HG03175 (cell line): ENCODE measurements around the gene SCYL1.

Experiments used
- ATAC-seq: cut with Tn5 transposase; IDR thresholded peaks from one replicate; pipeline ENCODE4 v1.9.1; 2021; ENCODE audit warnings: mild to moderate bottlenecking, moderate library complexity; ENCODE audit not compliant: unreplicated experiment

Gene SCYL1

DNA sequence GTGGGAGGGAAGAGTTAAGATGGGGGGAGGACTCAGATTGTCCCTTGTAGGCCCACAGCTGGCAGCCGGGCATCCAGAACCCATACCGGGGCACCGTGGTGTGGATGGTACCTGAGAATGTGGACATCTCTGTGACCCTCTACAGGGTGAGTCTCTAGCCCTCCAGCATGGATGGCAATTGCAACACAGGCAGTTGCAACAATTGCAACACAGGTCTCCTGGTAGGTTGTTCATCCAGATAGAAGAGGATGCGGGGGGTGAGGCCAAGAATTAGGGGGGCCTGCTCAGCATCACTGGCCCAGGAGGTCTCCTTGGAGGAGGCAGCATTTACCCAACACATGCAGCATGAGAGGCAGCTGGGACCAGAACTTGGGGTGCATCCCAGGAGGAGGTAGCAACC lies 54.4 kb downstream of the SCYL1 start:
- ATAC-seq = no peak

DNA sequence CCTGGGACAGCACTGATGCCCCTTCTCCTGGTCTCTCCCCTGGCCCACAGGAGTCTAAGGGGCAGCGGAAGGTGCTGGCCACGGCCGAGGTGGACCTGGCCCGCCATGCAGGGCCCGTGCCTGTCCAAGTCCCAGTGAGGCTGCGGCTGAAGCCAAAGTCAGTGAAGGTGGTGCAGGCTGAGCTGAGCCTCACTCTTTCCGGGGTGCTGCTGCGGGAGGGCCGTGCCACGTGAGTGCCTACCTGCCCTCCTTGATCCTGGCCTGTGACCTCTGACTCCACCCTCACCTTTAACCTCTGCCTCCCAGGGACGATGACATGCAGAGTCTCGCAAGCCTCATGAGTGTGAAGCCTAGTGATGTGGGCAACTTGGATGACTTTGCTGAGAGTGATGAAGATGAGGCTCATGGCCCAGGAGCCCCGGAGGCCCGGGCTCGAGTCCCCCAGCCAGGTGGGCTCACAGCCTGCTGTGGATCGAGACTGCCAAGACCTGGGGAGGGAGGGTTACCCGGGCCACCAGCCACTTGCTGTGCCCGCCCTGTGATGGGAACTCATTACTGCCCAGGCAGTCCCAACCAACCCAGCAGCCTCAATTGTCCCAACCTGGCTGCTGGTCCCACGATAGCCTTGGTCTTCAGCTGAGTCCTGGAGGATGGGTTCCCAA lies 55.3 kb downstream of the SCYL1 start:
- ATAC-seq = no peak

- no peak for ATAC-seq
Observed at GRCh38 chr11:65580756-65581155, 55.9 kb downstream of the SCYL1 start.

DNA sequence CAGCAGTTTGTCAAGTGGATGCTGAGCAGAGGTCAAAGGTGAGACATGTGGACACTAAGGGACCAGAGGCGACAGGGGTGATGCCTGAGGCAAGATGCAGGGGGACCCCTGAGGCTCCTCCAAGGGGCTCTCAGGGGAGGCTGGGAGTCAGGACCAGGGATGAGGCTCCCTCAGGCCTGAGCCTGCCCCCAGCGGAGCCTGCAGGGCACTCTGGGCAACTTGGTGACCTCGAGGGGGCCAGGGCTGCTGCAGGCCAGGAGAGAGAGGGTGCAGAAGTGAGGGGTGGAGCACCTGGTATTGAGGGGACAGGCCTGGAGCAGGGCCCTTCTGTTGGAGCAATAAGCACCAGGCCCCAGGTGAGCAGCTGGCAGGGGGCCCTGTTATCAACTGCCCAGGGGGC lies 57.0 kb downstream of the SCYL1 start:
- no peak for ATAC-seq

GRCh38 chr11:65583589-65583988 lies 58.7 kb downstream of the SCYL1 start:
- ATAC-seq = no peak

DNA sequence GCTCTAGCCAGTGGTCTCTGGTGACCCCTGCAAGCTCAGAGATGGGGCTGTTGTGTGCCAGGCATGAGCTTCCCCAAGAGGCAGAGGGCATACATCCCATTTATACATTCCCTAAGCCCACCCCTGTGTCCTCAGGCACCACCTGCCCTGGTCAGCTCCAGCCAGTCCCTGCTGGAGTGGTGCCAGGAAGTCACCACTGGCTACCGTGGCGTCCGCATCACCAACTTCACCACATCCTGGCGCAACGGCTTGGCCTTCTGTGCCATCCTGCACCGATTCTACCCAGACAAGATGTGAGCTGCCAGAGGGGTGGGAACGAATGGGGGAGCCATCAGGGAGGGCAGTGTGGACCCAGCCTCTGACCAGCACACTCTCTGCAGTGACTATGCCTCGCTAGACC lies 59.2 kb downstream of the SCYL1 start:
- no peak for ATAC-seq

- no peak for ATAC-seq
Observed at GRCh38 chr11:65584723-65585171, 59.9 kb downstream of the SCYL1 start.

DNA sequence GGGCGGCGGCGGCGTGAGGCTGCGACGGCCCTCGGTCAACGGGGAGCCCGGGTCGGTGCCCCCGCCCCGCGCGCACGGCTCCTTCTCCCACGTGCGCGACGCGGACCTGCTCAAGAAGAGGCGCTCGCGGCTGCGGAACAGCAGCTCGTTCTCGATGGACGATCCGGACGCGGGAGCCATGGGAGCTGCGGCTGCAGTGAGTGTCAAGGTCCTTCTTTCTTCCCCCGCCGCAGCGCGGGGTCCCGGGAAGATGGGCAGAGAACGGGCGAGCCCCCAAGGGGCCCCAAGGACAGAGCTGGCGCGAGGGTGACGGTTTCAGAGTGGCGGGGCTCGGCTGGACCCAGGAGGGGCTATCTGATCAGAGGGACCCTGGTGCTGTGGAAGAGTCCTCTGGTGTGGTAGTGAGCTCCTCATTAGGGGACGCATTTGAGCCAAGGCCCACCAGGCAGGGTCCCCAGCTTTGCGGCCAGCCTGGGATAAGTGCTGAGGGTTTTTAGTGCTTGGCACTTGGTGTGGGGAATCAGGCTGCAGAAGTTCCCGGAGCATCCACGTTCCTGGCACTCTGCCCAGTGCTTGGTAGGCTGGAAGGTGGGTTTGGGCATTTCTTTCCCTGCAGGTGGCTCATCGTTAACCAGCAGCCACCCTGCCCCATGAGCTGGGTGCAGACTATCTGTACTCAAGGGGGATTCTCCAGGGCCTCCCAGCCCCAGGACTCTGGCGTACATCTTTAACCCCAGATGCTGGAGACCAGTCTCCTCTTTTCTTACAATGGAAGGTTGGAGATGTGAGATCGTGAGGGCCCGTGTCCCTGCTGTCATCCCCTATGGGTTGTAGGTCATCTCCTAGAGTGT lies 60.7 kb downstream of the SCYL1 start:
- no peak for ATAC-seq

- no peak for ATAC-seq
Observed at GRCh38 chr11:65586247-65586630, 61.4 kb downstream of the SCYL1 start.

GRCh38 chr11:65586676-65587075 lies 61.8 kb downstream of the SCYL1 start:
- ATAC-seq = no peak
